ENCODE results near the gene MAN2C1.

DNA sequence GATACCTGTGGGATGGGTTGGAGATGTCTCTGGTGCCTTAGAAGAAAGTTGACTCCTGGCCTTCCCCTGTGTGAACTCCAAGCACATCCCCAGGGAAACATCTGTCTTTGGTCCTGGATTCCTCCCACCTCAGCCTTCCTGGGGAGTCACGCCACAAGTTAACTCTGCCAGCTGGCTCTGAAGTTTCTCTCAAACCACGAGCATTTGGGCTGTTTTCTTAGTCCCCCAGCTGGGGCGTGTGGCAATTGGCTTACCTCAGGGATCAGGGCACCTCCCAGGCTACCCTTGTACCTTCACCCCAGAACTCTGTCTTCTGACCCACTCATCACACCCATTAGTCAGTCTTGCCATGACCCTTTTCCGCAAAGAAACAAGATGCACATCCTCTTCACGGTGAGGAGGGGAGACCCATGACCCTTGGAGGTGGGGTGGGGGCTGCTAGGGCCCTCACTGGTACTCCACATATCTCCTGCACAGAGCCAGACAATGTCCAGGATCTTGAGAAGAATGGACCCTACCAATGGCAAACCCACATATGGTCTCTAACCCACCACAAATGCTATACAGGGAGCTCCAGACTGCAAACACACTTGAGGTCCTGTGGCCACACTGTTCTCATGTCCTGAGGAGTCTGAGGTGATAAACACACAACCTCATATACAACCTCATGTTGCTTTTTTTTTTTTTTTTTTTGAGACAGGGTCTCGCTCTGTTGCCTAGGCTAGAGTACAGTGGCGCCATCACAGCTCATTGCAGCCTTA, 17.6 kb downstream of the MAN2C1 start:
- TF ChIP-seq, protein P1, sequence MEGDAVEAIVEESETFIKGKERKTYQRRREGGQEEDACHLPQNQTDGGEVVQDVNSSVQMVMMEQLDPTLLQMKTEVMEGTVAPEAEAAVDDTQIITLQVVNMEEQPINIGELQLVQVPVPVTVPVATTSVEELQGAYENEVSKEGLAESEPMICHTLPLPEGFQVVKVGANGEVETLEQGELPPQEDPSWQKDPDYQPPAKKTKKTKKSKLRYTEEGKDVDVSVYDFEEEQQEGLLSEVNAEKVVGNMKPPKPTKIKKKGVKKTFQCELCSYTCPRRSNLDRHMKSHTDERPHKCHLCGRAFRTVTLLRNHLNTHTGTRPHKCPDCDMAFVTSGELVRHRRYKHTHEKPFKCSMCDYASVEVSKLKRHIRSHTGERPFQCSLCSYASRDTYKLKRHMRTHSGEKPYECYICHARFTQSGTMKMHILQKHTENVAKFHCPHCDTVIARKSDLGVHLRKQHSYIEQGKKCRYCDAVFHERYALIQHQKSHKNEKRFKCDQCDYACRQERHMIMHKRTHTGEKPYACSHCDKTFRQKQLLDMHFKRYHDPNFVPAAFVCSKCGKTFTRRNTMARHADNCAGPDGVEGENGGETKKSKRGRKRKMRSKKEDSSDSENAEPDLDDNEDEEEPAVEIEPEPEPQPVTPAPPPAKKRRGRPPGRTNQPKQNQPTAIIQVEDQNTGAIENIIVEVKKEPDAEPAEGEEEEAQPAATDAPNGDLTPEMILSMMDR (IDR thresholded peaks at IDR 0.05): no peak
- no peak for TF ChIP-seq POLR2A (IDR thresholded peaks at IDR 0.05)
